ENCODE data around the gene TUNAR. TPM values are rescaled to one million over a fixed set of nuclear protein-coding genes. Genes with fewer than 3 reads are reported as not detected.

TUNAR gene
- total and polyA plus RNA-seq, 5 donors from 2014 or later: not detected

DNA sequence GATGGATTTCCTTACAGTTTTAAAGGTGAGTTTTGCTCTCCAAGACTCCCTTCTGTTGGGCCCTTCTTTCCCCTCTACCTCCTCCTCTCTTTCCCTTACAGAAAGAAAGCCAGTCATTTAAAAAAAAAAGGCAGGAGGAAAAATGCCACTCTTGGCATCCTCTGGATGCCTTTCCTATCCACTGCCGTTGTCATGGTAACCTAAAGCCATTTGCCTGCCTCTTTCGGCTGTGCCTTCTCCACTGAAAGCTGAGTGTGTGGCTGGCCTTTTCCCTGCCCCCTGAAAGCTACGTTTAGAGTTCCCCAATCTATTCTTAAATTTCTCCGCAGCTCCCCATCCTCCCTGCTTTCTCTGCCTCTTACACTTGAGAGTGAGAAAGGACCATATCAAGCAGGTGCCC, 67.1 kb downstream of the TUNAR start:
- no peak overlapping the region for H3K27ac Mint-ChIP-seq
- no peak overlapping the region for H3K27ac ChIP-seq (ENCODE audit: insufficient read depth, low read length, poor library complexity, severe bottlenecking)
- H3K9me3 Mint-ChIP-seq: peaks cover 0 to 18% (median 5%) of the 10 kb centered on the region in 7 donors
- H3K4me3 Mint-ChIP-seq: no peak overlapping the region
- no peaks in the 10 kb centered on the region for H3K36me3 Mint-ChIP-seq
- no peak overlapping the region for H3K4me3 ChIP-seq (ENCODE audit: low read depth, low read length)
- H3K9me3 ChIP-seq (ENCODE audit: control insufficient read depth in 2 of 2, low read length in 2 of 2): peaks cover 5 to 11% of the 10 kb centered on the region in 2 experiments
- H3K4me1 ChIP-seq (ENCODE audit: control insufficient read depth, insufficient read depth, low read length, poor library complexity, severe bottlenecking): no peaks in the 10 kb centered on the region
- no peaks in the 10 kb centered on the region for H3K36me3 ChIP-seq (ENCODE audit: control insufficient read depth, insufficient read depth, low read length)
- no peak for DNase-seq
- H3K27me3 ChIP-seq (ENCODE audit: control insufficient read depth, insufficient read depth, low read length): no peaks in the 10 kb centered on the region
- H3K27me3 Mint-ChIP-seq: peaks cover 11% of the 10 kb centered on the region
- no peak for ATAC-seq (ENCODE audit: low read depth in 2 of 2)
- no peaks in the 10 kb centered on the region for H3K4me1 Mint-ChIP-seq

DNA sequence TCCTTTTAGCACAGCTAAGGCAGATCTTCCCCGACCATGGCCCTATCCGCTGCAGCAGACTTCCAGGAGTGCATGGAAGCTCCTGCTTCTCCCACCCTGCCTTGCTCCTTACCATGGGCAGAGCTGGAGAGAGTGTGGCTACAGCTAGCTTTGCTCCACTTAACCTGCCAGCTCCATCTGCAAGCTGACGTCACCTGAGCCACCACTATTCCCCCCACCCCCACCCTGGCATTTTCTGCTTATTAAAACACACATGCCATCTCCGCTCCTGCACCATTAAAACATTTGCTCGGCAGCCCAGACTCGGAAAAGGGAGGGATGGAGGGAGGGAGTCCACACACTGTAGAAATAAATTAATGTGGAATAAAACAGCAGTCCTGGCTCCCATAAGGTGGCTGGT, 67.8 kb downstream of the TUNAR start:
- H3K27me3 Mint-ChIP-seq: peaks cover 11% of the 10 kb centered on the region
- peaks cover 5 to 11% of the 10 kb centered on the region in 2 experiments for H3K9me3 ChIP-seq (ENCODE audit: control insufficient read depth in 2 of 2, low read length in 2 of 2)
- no peaks in the 10 kb centered on the region for H3K36me3 ChIP-seq (ENCODE audit: control insufficient read depth, insufficient read depth, low read length)
- H3K4me1 Mint-ChIP-seq: no peaks in the 10 kb centered on the region
- H3K4me1 ChIP-seq (ENCODE audit: control insufficient read depth, insufficient read depth, low read length, poor library complexity, severe bottlenecking): no peaks in the 10 kb centered on the region
- no peak overlapping the region for H3K27ac Mint-ChIP-seq
- no peaks in the 10 kb centered on the region for H3K36me3 Mint-ChIP-seq
- H3K27ac ChIP-seq (ENCODE audit: insufficient read depth, low read length, poor library complexity, severe bottlenecking): no peak overlapping the region
- DNase-seq (no peak), ATAC-seq (ENCODE audit: low read depth in 2 of 2) (no peak)
- H3K27me3 ChIP-seq (ENCODE audit: control insufficient read depth, insufficient read depth, low read length): no peaks in the 10 kb centered on the region
- H3K4me3 Mint-ChIP-seq: no peak overlapping the region
- peaks cover 0 to 18% (median 5%) of the 10 kb centered on the region in 7 donors for H3K9me3 Mint-ChIP-seq
- H3K4me3 ChIP-seq (ENCODE audit: low read depth, low read length): no peak overlapping the region

DNA sequence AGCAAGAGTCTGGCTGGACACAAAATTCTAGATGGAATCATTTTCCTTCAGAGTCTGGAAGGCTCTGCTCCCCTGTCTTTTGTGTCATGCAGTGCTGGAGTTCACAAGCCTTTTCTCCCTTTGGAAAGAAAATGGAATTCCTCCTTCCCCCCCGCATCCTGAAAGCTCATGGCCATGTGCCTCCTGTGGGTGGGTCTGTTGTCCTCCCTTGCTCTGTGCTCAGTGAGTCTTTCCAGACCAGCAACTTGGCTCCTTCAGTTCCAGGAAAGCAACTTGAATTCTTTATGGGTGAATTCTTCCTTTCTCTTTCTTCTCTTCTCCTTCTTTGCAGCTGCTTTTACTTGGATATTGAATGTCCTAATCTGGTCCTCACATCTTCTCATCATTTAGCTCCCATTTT, 70.2 kb downstream of the TUNAR start:
- Histone ChIP-seq H3K27me3 (ENCODE audit: control insufficient read depth, insufficient read depth, low read length) (no peaks in the 10 kb centered on the region), H3K36me3 (ENCODE audit: control insufficient read depth, insufficient read depth, low read length) (no peaks in the 10 kb centered on the region), H3K4me1 (ENCODE audit: control insufficient read depth, insufficient read depth, low read length, poor library complexity, severe bottlenecking) (no peaks in the 10 kb centered on the region), H3K9me3 (ENCODE audit: control insufficient read depth in 2 of 2, low read length in 2 of 2) (peaks cover 5 to 9% of the 10 kb centered on the region in 2 experiments), H3K4me3 (ENCODE audit: low read depth, low read length) (no peak overlapping the region), H3K27ac (ENCODE audit: insufficient read depth, low read length, poor library complexity, severe bottlenecking) (no peak overlapping the region)
- Mint-ChIP-seq H3K9me3 (peaks cover 0 to 7% (median 5%) of the 10 kb centered on the region in 7 donors), H3K4me1 (no peaks in the 10 kb centered on the region), H3K36me3 (no peaks in the 10 kb centered on the region), H3K27me3 (peaks cover 21% of the 10 kb centered on the region), H3K27ac (no peak overlapping the region), H3K4me3 (no peak overlapping the region)
- DNase-seq: no peak
- ATAC-seq (ENCODE audit: low read depth in 2 of 2): no peak

DNA sequence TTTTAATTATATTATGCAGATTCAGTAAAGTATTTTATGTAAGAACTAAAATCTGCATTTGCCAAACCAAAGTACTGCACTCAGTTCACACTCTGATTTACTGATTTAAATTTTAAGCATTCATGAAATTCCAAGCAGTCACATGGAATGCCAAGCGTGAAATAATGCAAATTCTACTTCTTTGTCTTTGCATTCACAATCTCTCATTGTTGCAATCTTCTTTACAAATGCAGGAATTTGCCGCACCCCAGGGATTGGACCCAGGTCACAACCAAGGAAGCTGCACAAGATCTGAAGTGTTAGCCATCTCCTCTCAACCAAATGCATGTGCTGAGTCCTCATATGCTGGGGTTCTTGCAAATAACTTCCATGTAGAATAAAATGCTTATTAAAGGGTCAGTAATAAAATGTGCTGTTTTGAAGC, 71.9 kb downstream of the TUNAR start:
- Mint-ChIP-seq H3K4me3 (no peak overlapping the region), H3K27ac (no peak overlapping the region), H3K4me1 (no peaks in the 10 kb centered on the region), H3K9me3 (peaks cover 0 to 5% (median 0%) of the 10 kb centered on the region in 7 donors), H3K36me3 (no peaks in the 10 kb centered on the region), H3K27me3 (peaks cover 21% of the 10 kb centered on the region)
- Histone ChIP-seq H3K36me3 (ENCODE audit: control insufficient read depth, insufficient read depth, low read length) (no peaks in the 10 kb centered on the region), H3K27ac (ENCODE audit: insufficient read depth, low read length, poor library complexity, severe bottlenecking) (no peak overlapping the region), H3K4me3 (ENCODE audit: low read depth, low read length) (no peak overlapping the region), H3K27me3 (ENCODE audit: control insufficient read depth, insufficient read depth, low read length) (no peaks in the 10 kb centered on the region), H3K9me3 (ENCODE audit: control insufficient read depth in 2 of 2, low read length in 2 of 2) (no peaks in the 10 kb centered on the region), H3K4me1 (ENCODE audit: control insufficient read depth, insufficient read depth, low read length, poor library complexity, severe bottlenecking) (no peaks in the 10 kb centered on the region)
- DNase-seq: no peak
- ATAC-seq (ENCODE audit: low read depth in 2 of 2): no peak

DNA sequence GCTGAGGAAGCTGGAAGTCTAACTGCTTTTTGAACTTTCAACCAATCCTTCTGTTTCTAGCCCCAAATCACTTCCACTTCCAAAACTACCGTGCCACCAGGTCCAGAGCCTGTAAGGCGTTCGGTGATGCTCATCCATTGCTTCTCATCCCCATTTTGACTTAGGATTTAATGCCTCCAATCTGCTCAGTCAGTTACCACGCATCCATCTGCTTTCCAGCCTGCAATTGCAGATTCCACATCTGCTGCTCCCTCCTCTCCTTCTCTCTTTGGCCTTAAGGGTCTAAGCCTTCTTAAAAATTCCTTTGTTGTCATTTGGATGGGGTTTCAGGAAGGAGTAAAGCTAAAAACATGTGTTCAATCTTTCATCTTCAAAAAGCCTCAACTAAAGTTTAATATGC, 74.7 kb downstream of the TUNAR start:
- no peaks in the 10 kb centered on the region for H3K36me3 Mint-ChIP-seq
- Histone ChIP-seq H3K4me3 (ENCODE audit: low read depth, low read length) (no peak overlapping the region), H3K9me3 (ENCODE audit: control insufficient read depth in 2 of 2, low read length in 2 of 2) (no peaks in the 10 kb centered on the region), H3K27ac (ENCODE audit: insufficient read depth, low read length, poor library complexity, severe bottlenecking) (no peak overlapping the region), H3K27me3 (ENCODE audit: control insufficient read depth, insufficient read depth, low read length) (no peaks in the 10 kb centered on the region), H3K36me3 (ENCODE audit: control insufficient read depth, insufficient read depth, low read length) (no peaks in the 10 kb centered on the region), H3K4me1 (ENCODE audit: control insufficient read depth, insufficient read depth, low read length, poor library complexity, severe bottlenecking) (no peaks in the 10 kb centered on the region)
- H3K4me1 Mint-ChIP-seq: no peaks in the 10 kb centered on the region
- H3K27ac Mint-ChIP-seq: no peak overlapping the region
- no peak overlapping the region for H3K4me3 Mint-ChIP-seq
- DNase-seq (no peak), ATAC-seq (ENCODE audit: low read depth in 2 of 2) (no peak)
- H3K27me3 Mint-ChIP-seq: peaks cover 11% of the 10 kb centered on the region
- H3K9me3 Mint-ChIP-seq: no peaks in the 10 kb centered on the region

DNA sequence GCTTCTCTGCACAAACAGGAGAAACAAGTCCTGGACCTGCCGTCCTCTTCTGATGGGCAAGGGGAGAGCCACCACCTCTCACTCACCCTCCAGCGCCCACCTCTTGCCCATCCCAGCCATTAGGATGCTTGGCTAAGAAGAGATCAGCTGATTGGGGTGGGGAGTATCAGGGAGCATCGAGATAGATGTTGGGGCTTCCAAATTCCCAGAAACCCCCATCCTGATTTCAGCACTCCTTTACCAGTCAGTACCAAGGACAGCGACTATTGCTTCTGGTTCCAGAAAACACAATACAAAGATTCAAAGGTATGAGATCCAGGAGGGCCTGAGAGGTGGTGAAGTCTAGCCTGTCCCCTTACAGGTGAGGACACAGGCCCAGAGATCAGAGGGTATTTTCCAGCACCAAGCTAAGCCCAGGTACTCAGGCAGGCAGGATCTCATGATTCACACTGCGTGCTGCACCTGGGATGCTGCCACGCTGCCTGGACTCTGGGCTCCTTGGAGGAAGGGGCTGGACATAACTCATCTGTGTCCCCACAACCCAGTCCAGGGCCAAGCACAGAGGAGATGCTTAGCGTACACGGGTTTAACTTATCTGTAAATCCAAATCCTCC, 76.6 kb downstream of the TUNAR start:
- Mint-ChIP-seq H3K4me1 (peaks cover 0 to under 1% (median 0%) of the 10 kb centered on the region in 4 donors), H3K9me3 (no peaks in the 10 kb centered on the region), H3K27ac (no peak overlapping the region), H3K27me3 (peaks cover 11% of the 10 kb centered on the region), H3K4me3 (no peak overlapping the region), H3K36me3 (no peaks in the 10 kb centered on the region)
- Histone ChIP-seq H3K4me1 (ENCODE audit: control insufficient read depth, insufficient read depth, low read length, poor library complexity, severe bottlenecking) (no peaks in the 10 kb centered on the region), H3K9me3 (ENCODE audit: control insufficient read depth in 2 of 2, low read length in 2 of 2) (no peaks in the 10 kb centered on the region), H3K4me3 (ENCODE audit: low read depth, low read length) (no peak overlapping the region), H3K36me3 (ENCODE audit: control insufficient read depth, insufficient read depth, low read length) (no peaks in the 10 kb centered on the region), H3K27ac (ENCODE audit: insufficient read depth, low read length, poor library complexity, severe bottlenecking) (no peak overlapping the region), H3K27me3 (ENCODE audit: control insufficient read depth, insufficient read depth, low read length) (no peaks in the 10 kb centered on the region)
- DNase-seq: no peak
- no peak for ATAC-seq (ENCODE audit: low read depth in 2 of 2)

DNA sequence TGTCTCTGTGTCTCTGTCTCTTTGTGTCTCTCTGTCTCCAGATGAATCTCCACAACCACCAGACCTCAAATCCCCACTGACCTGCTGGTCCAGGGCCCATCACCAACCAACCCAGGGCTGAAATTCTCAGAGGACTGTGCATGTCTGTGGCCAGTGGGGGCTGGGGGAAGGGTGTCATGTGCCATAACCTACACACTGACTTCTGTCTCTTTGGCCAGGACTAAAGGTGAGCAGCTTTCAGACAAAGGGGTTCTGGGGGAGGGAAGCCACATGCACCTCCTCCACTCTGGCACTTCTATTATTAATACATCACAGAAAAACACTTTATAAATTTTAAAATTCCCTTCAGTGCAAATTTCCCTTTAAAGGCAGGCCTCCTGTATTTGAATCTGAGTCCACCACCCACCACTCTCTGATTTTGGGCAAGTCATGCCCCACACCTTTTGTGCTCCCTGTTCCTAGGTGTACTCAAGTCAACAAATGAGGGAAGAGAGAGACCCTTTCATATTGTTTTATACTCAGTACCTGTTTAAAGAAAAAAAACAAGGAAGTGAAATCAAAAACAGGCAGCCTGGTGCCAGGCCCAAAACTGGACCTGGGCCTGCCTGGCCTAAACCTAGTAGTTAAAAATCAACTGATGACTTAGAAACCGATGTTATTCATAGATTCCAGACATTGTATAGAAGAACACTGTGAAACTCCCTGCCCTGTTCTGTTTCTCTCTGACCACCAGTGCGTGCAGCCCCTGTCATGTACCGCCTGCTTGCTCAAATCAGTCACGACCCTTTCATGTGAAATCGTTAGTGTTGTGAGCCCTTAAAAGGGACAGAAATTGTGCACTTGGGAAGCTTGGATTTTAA, 80.2 kb downstream of the TUNAR start:
- H3K4me1 ChIP-seq (ENCODE audit: control insufficient read depth, insufficient read depth, low read length, poor library complexity, severe bottlenecking): no peaks in the 10 kb centered on the region
- Mint-ChIP-seq H3K4me1 (peaks cover 0 to 2% (median 0%) of the 10 kb centered on the region in 4 donors), H3K27ac (no peak overlapping the region), H3K36me3 (no peaks in the 10 kb centered on the region), H3K27me3 (peaks cover 5% of the 10 kb centered on the region), H3K4me3 (no peak overlapping the region), H3K9me3 (no peaks in the 10 kb centered on the region)
- H3K4me3 ChIP-seq (ENCODE audit: low read depth, low read length): no peak overlapping the region
- ATAC-seq (ENCODE audit: low read depth in 2 of 2): no peak
- no peak overlapping the region for H3K27ac ChIP-seq (ENCODE audit: insufficient read depth, low read length, poor library complexity, severe bottlenecking)
- H3K36me3 ChIP-seq (ENCODE audit: control insufficient read depth, insufficient read depth, low read length): no peaks in the 10 kb centered on the region
- no peaks in the 10 kb centered on the region for H3K27me3 ChIP-seq (ENCODE audit: control insufficient read depth, insufficient read depth, low read length)
- no peaks in the 10 kb centered on the region for H3K9me3 ChIP-seq (ENCODE audit: control insufficient read depth in 2 of 2, low read length in 2 of 2)
- DNase-seq: no peak

All from CD4-positive, CD25-positive, alpha-beta regulatory T cell (primary cell).